MV-4-11 (cell line): ENCODE data around the gene THRB.
"Not testable (repeated sequence)": the region's sequence is repeated elsewhere in the genome, so short reads cannot be mapped to it uniquely, and the experiment has no call there.

Experiments used
- DNase-seq: peaks from one replicate; lab custom pipeline; 2025; lab: John Stamatoyannopoulos, UW

THRB gene

GRCh38 chr3:24446032-24446431 is 48.6 kb downstream of the THRB start:
- no peak for DNase-seq

GRCh38 chr3:24443476-24443875 is 51.2 kb downstream of the THRB start:
- DNase-seq, result no peak

- DNase-seq, result no peak
Observed at GRCh38 chr3:24440760-24441464, 53.7 kb downstream of the THRB start.

GRCh38 chr3:24439021-24439420 is 55.6 kb downstream of the THRB start:
- no peak for DNase-seq

DNA sequence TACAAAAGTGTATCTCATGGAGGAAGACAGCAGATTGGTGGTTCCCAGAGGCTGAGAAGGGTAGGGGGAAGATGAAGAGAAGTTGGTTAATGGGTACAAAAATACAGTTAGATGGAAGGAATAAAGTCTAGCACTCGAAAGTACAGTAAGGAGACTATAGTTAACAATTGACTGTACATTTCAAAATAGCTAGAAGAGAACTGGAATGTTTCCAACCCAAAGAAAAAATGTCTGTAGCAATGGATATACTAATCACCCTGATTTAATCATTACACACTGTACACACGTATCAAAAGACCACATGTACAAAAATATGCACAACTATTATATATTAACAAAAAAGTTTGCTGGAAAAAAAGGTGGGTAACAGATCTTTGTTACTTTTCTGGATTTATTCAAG is 57.3 kb downstream of the THRB start:
- no peak for DNase-seq

DNA sequence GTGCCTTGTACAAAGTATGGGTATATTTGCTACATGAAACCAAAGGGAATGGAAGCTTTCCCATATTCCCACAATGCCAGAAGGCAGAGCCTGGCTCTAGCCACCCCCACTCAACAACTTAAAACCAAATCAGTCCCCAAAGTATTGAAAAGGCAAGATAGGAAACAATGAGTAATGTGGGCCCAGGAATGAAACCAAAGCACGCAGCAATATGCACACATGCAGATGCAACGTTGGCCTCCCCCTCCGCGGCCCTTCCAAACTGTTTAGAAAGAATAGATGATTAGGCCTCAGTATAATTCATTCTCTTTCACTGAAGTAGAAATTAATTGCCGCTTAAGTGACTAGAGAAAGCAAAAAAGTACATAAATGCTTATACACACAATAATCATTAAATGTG is 59.1 kb downstream of the THRB start:
- no peak for DNase-seq

DNA sequence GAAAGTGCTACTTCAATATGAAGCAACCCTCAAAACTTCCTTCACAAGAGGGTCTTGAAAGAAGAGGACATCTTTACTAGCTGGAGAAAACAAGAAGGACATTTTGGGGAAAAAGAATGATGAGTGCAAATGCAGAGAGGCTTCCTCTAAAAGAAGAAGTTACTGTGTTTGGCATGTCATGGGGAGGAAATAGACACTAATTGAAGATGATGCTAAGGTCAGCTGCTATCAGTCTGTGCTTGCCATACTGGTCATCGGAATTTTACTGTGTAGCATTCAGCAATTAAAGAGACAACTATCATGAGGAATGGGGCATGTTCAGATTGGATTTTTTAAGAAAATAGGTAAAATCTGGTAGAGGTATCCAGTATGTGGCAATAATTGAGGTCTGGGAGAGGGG is 60.0 kb downstream of the THRB start:
- no peak for DNase-seq

DNA sequence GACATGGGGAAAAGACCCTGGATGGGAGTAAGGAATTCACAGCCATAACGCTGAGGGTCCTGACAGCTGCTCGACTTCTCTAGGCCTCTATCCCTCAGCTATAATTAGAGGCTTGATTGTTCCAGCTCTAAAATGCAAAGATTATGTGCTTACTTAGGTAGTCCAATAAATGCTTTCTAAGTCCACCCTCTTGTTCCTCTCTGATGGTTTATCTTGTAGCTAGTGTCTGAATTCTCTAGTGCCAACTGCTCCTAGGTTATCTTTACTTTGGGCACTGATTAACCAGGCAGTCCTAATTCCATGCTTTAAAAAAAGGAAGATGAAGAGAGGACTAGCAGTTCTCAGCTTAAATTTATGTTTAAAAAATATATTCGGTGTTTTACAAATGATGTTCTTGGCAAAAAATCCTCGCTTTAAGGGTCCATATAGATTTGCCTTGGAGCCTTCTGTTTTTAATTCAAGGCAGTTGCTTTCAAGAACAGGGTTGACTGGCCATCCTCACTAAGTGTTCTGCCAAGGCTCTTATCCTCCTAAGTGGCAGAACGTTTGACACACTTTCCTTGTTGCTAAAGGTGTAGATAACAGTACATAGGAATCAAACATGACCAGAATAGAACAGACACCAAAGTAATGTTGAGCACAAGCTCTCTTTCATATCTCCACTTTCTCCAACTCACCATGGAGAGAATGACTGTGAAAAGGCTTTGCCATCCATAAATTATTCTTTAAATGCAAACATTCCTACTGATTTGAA is 60.6 kb downstream of the THRB start:
- no peak for DNase-seq

DNA sequence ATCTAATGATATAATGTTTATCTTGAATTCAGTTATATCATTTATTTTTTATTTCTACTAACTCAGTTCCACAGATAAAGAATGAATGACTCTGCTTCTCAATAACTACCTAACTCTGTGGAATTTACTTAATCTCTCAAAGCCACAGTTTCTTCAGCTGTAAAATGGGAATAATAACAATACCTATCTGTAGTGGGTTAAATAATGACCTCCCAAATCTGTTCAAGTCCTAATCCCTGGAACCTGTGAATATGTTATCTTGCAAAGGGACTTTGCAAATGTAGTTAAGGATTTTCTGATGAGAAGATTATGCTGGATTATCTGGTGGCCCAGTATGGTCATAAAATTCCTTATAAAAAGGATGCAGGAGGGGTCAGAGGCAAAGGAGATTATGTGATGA is 61.7 kb downstream of the THRB start:
- DNase-seq, result no peak

DNA sequence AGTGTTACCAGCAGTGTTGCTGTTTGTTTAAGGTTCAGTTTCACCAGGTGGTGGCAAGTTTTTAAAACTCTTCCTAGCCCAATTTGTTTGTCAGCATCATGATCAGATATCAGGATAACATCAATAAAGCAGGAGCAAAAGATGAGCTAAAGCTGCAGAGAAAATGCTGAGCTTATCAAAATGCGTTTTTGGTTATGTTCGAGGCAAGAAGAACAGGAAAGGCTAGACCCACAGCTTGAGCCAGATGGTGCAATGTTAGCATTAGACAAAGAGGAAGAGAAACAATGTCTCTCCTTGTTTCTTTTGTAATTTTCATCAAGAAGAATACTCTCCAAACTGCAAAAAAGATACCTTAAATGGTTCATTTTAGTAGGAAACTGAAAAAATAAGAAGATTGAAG is 66.2 kb downstream of the THRB start:
- peak; percentile 53 for DNase-seq

- DNase-seq, result no peak
Observed at GRCh38 chr3:24426896-24427295, 67.8 kb downstream of the THRB start.

GRCh38 chr3:24420829-24421228 is 73.8 kb downstream of the THRB start:
- DNase-seq, result not testable (repeated sequence)

- DNase-seq, result no peak
Observed at GRCh38 chr3:24420224-24420623, 74.4 kb downstream of the THRB start.

GRCh38 chr3:24419067-24419791 is 75.4 kb downstream of the THRB start:
- DNase-seq, result no peak

DNA sequence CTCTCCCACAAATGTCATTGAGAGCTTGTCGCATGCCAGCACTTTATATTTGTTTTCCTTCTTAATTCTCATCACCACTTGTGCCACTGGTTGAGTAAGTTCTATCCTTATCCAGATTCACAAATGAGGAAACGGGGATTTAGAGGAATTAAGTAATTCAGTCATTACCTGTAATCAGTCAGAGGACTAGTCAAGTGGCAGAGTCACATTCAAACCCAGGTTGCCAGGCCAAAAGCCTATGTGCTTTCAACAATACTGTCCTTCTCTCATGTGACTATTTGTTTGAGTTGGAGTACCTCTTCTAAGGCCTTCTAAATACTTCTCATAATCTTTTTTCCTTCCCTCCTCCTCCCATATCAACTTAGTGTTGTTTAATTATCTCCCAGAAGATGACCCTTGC is 76.9 kb downstream of the THRB start:
- no peak for DNase-seq

- no peak for DNase-seq
Observed at GRCh38 chr3:24416224-24416623, 78.4 kb downstream of the THRB start.

GRCh38 chr3:24415824-24416223 is 78.8 kb downstream of the THRB start:
- DNase-seq, result no peak

DNA sequence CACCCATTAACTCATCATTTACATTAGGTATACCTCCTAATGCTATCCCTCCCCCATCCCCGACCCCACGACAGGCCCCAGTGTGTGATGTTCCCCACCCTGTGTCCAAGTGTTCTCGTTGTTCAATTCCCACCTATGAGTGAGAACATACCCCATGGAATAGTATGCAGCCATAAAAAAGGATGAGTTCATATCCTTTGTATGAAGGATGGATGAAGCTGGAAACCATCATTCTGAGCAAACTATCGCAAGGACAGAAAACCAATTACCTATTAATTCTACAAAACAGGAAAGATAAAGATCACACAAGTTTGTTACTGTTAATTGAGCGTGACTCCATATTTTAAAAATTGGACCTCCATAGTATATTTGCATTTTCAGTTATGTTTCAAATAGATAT is 81.0 kb downstream of the THRB start:
- not testable (repeated sequence) for DNase-seq

- no peak for DNase-seq
Observed at GRCh38 chr3:24410860-24411259, 83.8 kb downstream of the THRB start.

- no peak for DNase-seq
Observed at GRCh38 chr3:24407980-24408680, 86.5 kb downstream of the THRB start.

- no peak for DNase-seq
Observed at GRCh38 chr3:24406900-24407299, 87.8 kb downstream of the THRB start.

- DNase-seq, result no peak
Observed at GRCh38 chr3:24405057-24405456, 89.6 kb downstream of the THRB start.

GRCh38 chr3:24401811-24402185 is 92.9 kb downstream of the THRB start:
- no peak for DNase-seq
